ENCODE measurements around the gene CCL5. TPM values are rescaled to one million over a fixed set of nuclear protein-coding genes. Genes with fewer than 3 reads are reported as not detected.

CCL5 gene
- total RNA-seq, 1 experiment from 2014 or later: 0.17 TPM

DNA sequence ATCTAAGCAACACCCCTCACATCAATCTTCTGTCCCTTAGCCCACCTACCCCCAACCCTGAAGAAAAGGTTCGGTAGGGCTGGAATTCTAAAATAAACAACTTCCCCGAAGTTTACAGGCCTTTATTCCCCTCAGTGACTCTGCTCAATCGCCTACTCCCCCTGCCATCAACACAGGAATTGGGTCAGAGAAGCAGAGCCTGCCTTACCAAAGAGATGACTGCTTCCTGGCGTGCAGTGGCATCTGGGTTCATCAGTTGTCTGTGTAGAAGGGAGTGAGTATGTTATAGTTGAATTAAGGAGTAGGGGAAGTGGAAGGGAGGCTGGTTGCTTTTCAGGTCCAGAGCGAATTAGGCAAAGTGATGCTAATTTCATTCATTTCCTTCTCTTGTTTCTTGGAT is 24.2 kb downstream of the CCL5 start (continued):
- TF ChIP-seq, protein P1, sequence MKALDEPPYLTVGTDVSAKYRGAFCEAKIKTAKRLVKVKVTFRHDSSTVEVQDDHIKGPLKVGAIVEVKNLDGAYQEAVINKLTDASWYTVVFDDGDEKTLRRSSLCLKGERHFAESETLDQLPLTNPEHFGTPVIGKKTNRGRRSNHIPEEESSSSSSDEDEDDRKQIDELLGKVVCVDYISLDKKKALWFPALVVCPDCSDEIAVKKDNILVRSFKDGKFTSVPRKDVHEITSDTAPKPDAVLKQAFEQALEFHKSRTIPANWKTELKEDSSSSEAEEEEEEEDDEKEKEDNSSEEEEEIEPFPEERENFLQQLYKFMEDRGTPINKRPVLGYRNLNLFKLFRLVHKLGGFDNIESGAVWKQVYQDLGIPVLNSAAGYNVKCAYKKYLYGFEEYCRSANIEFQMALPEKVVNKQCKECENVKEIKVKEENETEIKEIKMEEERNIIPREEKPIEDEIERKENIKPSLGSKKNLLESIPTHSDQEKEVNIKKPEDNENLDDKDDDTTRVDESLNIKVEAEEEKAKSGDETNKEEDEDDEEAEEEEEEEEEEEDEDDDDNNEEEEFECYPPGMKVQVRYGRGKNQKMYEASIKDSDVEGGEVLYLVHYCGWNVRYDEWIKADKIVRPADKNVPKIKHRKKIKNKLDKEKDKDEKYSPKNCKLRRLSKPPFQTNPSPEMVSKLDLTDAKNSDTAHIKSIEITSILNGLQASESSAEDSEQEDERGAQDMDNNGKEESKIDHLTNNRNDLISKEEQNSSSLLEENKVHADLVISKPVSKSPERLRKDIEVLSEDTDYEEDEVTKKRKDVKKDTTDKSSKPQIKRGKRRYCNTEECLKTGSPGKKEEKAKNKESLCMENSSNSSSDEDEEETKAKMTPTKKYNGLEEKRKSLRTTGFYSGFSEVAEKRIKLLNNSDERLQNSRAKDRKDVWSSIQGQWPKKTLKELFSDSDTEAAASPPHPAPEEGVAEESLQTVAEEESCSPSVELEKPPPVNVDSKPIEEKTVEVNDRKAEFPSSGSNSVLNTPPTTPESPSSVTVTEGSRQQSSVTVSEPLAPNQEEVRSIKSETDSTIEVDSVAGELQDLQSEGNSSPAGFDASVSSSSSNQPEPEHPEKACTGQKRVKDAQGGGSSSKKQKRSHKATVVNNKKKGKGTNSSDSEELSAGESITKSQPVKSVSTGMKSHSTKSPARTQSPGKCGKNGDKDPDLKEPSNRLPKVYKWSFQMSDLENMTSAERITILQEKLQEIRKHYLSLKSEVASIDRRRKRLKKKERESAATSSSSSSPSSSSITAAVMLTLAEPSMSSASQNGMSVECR (CRISPR knock-in tag; IDR thresholded peaks at IDR 0.05; ENCODE audit: borderline replicate concordance): no peak
- TF ChIP-seq ZNF671 (CRISPR knock-in tag; IDR thresholded peaks at IDR 0.05) (no peak), SMAD3 (CRISPR knock-in tag; IDR thresholded peaks at IDR 0.05; ENCODE audit: borderline replicate concordance) (no peak), SP1 (CRISPR knock-in tag; conservative IDR thresholded peaks at IDR 0.05) (no peak), ZNF317 (CRISPR knock-in tag; IDR thresholded peaks at IDR 0.05; ENCODE audit: borderline replicate concordance, low read depth) (no peak), ETV6 (CRISPR knock-in tag; IDR thresholded peaks at IDR 0.05) (no peak)
- TF ChIP-seq, protein P2, sequence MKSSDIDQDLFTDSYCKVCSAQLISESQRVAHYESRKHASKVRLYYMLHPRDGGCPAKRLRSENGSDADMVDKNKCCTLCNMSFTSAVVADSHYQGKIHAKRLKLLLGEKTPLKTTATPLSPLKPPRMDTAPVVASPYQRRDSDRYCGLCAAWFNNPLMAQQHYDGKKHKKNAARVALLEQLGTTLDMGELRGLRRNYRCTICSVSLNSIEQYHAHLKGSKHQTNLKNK (CRISPR knock-in tag; IDR thresholded peaks at IDR 0.05): no peak
- TF ChIP-seq, protein P3, sequence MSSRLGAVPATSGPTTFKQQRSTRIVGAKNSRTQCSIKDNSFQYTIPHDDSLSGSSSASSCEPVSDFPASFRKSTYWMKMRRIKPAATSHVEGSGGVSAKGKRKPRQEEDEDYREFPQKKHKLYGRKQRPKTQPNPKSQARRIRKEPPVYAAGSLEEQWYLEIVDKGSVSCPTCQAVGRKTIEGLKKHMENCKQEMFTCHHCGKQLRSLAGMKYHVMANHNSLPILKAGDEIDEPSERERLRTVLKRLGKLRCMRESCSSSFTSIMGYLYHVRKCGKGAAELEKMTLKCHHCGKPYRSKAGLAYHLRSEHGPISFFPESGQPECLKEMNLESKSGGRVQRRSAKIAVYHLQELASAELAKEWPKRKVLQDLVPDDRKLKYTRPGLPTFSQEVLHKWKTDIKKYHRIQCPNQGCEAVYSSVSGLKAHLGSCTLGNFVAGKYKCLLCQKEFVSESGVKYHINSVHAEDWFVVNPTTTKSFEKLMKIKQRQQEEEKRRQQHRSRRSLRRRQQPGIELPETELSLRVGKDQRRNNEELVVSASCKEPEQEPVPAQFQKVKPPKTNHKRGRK (CRISPR knock-in tag; IDR thresholded peaks at IDR 0.05; ENCODE audit: borderline replicate concordance): no peak
- TF ChIP-seq, protein P4, sequence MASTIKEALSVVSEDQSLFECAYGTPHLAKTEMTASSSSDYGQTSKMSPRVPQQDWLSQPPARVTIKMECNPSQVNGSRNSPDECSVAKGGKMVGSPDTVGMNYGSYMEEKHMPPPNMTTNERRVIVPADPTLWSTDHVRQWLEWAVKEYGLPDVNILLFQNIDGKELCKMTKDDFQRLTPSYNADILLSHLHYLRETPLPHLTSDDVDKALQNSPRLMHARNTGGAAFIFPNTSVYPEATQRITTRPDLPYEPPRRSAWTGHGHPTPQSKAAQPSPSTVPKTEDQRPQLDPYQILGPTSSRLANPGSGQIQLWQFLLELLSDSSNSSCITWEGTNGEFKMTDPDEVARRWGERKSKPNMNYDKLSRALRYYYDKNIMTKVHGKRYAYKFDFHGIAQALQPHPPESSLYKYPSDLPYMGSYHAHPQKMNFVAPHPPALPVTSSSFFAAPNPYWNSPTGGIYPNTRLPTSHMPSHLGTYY (CRISPR knock-in tag; IDR thresholded peaks at IDR 0.05): no peak
- TF ChIP-seq, protein P5, sequence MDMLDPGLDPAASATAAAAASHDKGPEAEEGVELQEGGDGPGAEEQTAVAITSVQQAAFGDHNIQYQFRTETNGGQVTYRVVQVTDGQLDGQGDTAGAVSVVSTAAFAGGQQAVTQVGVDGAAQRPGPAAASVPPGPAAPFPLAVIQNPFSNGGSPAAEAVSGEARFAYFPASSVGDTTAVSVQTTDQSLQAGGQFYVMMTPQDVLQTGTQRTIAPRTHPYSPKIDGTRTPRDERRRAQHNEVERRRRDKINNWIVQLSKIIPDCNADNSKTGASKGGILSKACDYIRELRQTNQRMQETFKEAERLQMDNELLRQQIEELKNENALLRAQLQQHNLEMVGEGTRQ (CRISPR knock-in tag; IDR thresholded peaks at IDR 0.05): no peak
- TF ChIP-seq, protein P6, sequence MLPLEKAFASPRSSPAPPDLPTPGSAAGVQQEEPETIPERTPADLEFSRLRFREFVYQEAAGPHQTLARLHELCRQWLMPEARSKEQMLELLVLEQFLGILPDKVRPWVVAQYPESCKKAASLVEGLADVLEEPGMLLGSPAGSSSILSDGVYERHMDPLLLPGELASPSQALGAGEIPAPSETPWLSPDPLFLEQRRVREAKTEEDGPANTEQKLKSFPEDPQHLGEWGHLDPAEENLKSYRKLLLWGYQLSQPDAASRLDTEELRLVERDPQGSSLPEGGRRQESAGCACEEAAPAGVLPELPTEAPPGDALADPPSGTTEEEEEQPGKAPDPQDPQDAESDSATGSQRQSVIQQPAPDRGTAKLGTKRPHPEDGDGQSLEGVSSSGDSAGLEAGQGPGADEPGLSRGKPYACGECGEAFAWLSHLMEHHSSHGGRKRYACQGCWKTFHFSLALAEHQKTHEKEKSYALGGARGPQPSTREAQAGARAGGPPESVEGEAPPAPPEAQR (CRISPR knock-in tag; IDR thresholded peaks at IDR 0.05): no peak
- TF ChIP-seq, protein P7, sequence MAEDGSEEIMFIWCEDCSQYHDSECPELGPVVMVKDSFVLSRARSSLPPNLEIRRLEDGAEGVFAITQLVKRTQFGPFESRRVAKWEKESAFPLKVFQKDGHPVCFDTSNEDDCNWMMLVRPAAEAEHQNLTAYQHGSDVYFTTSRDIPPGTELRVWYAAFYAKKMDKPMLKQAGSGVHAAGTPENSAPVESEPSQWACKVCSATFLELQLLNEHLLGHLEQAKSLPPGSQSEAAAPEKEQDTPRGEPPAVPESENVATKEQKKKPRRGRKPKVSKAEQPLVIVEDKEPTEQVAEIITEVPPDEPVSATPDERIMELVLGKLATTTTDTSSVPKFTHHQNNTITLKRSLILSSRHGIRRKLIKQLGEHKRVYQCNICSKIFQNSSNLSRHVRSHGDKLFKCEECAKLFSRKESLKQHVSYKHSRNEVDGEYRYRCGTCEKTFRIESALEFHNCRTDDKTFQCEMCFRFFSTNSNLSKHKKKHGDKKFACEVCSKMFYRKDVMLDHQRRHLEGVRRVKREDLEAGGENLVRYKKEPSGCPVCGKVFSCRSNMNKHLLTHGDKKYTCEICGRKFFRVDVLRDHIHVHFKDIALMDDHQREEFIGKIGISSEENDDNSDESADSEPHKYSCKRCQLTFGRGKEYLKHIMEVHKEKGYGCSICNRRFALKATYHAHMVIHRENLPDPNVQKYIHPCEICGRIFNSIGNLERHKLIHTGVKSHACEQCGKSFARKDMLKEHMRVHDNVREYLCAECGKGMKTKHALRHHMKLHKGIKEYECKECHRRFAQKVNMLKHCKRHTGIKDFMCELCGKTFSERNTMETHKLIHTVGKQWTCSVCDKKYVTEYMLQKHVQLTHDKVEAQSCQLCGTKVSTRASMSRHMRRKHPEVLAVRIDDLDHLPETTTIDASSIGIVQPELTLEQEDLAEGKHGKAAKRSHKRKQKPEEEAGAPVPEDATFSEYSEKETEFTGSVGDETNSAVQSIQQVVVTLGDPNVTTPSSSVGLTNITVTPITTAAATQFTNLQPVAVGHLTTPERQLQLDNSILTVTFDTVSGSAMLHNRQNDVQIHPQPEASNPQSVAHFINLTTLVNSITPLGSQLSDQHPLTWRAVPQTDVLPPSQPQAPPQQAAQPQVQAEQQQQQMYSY (CRISPR knock-in tag; IDR thresholded peaks at IDR 0.05): no peak
- TF ChIP-seq, protein P8, sequence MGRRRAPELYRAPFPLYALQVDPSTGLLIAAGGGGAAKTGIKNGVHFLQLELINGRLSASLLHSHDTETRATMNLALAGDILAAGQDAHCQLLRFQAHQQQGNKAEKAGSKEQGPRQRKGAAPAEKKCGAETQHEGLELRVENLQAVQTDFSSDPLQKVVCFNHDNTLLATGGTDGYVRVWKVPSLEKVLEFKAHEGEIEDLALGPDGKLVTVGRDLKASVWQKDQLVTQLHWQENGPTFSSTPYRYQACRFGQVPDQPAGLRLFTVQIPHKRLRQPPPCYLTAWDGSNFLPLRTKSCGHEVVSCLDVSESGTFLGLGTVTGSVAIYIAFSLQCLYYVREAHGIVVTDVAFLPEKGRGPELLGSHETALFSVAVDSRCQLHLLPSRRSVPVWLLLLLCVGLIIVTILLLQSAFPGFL (CRISPR knock-in tag; IDR thresholded peaks at IDR 0.05; ENCODE audit: borderline replicate concordance): no peak
